Activated CD8-positive, alpha-beta memory T cell treated with anti-CD3 and anti-CD28 coated beads for 4 hours (primary cell): Measurements from ENCODE around the gene FBXO28.
A peak's percentile ranks its signal among the peaks of the same experiment; 100 is the strongest.
"Not testable (repeated sequence)": the region's sequence is repeated elsewhere in the genome, so short reads cannot be mapped to it uniquely, and the experiment has no call there.

Experiments
- DNase-seq, 2 donors: peaks; one replicate each; pipeline ENCODE4 v3.0.0-alpha.2; 2020; ENCODE audit warnings: low read depth in 2 of 2

FBXO28 gene

GRCh38 chr1:224113918-224114786 is at the start of gene FBXO28:
Gene FBXO28 (plus strand): TSS chr1:224114111. CDS start chr1:224114130, 19 bp downstream.
- DNase-seq, result peak; percentile 86 to 93

GRCh38 chr1:224064150-224064549 is 49.8 kb upstream of the FBXO28 start:
- DNase-seq, result no peak

- no peak for DNase-seq
Measured at GRCh38 chr1:224065455-224065854, 48.5 kb upstream of the FBXO28 start.

- no peak for DNase-seq
Measured at GRCh38 chr1:224067207-224067606, 46.7 kb upstream of the FBXO28 start.

GRCh38 chr1:224067621-224068457 is 46.1 kb upstream of the FBXO28 start:
- DNase-seq, result no peak

GRCh38 chr1:224068458-224069072 is 45.3 kb upstream of the FBXO28 start:
- no peak for DNase-seq

GRCh38 chr1:224069138-224069537 is 44.8 kb upstream of the FBXO28 start:
- DNase-seq, result no peak

GRCh38 chr1:224070521-224070920 is 43.4 kb upstream of the FBXO28 start:
- no peak for DNase-seq

- no peak for DNase-seq
Measured at GRCh38 chr1:224076407-224076806, 37.5 kb upstream of the FBXO28 start.

GRCh38 chr1:224079644-224080043 is 34.3 kb upstream of the FBXO28 start:
- not testable (repeated sequence) for DNase-seq

- no peak for DNase-seq
Measured at GRCh38 chr1:224080115-224080774, 33.7 kb upstream of the FBXO28 start.

GRCh38 chr1:224081604-224082003 is 32.3 kb upstream of the FBXO28 start:
- no peak for DNase-seq

- DNase-seq, result no peak
Measured at GRCh38 chr1:224082146-224082545, 31.8 kb upstream of the FBXO28 start.

- DNase-seq, result no peak
Measured at GRCh38 chr1:224084867-224085266, 29.0 kb upstream of the FBXO28 start.

- DNase-seq, result no peak
Measured at GRCh38 chr1:224085421-224086108, 28.3 kb upstream of the FBXO28 start.

GRCh38 chr1:224087286-224087794 is 26.6 kb upstream of the FBXO28 start:
- DNase-seq, result no peak

GRCh38 chr1:224089583-224089982 is 24.3 kb upstream of the FBXO28 start:
- no peak for DNase-seq

- no peak for DNase-seq
Measured at GRCh38 chr1:224090116-224090515, 23.8 kb upstream of the FBXO28 start.

- DNase-seq, result no peak
Measured at GRCh38 chr1:224092111-224092510, 21.8 kb upstream of the FBXO28 start.

- DNase-seq, result no peak
Measured at GRCh38 chr1:224092601-224093000, 21.3 kb upstream of the FBXO28 start.

- no peak for DNase-seq
Measured at GRCh38 chr1:224095339-224095738, 18.6 kb upstream of the FBXO28 start.
